ENCODE measurements around the gene ZW10.
"Not testable (repeated sequence)": the region's sequence is repeated elsewhere in the genome, so short reads cannot be mapped to it uniquely, and the experiment has no call there.

Gene ZW10

GRCh38 chr11:113763040-113763439 is 10.5 kb downstream of the ZW10 start:
- not testable (repeated sequence) for DNase-seq (ENCODE audit: low read depth in 2 of 2)

GRCh38 chr11:113760241-113760640 is 13.3 kb downstream of the ZW10 start:
- no peak for DNase-seq (ENCODE audit: low read depth in 2 of 2)

DNA sequence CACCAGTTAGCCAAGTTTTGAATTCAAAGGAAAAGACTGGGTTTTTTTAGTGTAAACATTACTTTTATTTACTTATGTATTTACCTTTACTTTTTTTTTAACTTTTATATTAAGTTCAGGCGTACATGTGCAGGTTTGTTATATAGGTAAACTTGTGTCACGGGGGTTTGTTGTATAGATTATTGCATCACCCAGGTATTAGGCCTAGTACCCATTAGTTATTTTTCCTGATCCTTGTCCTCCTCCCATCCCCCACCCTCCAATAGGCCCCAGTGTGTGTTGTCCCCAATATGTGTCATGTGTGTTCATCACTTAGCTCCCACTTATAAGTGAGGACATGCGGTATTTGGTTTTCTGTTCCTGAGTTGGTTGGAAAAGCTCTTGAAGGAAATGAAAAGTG is 20.6 kb downstream of the ZW10 start:
- no peak for DNase-seq (ENCODE audit: low read depth in 2 of 2)

GRCh38 chr11:113736323-113736722 is 37.2 kb downstream of the ZW10 start:
- DNase-seq (ENCODE audit: low read depth in 2 of 2): no peak

- DNase-seq (ENCODE audit: low read depth in 2 of 2): no peak
Measured at GRCh38 chr11:113732092-113732491, 41.4 kb downstream of the ZW10 start.

- no peak for DNase-seq (ENCODE audit: low read depth in 2 of 2)
Measured at GRCh38 chr11:113730887-113731726, 42.4 kb downstream of the ZW10 start.

DNA sequence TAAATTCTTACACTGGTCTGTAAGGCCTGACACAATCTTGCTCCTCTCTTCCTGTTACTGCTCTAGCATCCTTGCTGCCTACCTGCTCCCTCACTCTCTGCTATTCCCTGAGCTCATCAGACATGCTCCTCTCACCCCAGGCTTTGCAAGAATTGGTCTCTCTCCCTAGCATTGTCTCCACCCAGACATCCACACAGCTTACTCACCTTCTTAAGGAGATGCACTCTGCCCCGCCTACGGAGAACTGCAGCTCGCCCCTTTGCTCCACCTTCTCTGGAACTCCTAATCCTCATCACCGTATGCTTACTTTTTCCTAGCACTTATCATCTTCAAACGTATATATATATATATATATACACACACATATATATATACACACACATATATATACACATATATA is 44.0 kb downstream of the ZW10 start:
- DNase-seq (ENCODE audit: low read depth in 2 of 2): no peak

- DNase-seq (ENCODE audit: low read depth in 2 of 2): no peak
Measured at GRCh38 chr11:113728814-113729213, 44.7 kb downstream of the ZW10 start.

- no peak for DNase-seq (ENCODE audit: low read depth in 2 of 2)
Measured at GRCh38 chr11:113725913-113726312, 47.6 kb downstream of the ZW10 start.

DNA sequence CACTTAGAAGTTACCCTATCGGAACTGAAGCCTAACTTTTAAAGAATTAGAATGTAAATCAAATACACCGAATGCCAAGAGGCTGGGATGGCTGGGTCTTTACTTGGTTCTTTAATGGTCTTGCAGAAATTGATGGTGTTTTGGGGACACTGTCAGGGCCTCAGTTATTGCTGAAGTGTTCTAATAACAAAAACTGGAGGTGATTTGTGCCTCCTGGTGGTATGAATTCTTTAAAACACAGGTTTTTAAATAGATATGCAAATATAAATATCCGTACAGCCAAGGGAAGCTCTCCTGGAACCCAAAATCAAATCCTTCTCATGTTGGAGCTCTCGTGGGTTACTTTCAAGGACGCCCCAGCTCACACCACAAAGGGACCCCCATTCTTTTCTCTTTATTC is 48.1 kb downstream of the ZW10 start:
- no peak for DNase-seq (ENCODE audit: low read depth in 2 of 2)

GRCh38 chr11:113724778-113725177 is 48.7 kb downstream of the ZW10 start:
- DNase-seq (ENCODE audit: low read depth in 2 of 2): no peak

DNA sequence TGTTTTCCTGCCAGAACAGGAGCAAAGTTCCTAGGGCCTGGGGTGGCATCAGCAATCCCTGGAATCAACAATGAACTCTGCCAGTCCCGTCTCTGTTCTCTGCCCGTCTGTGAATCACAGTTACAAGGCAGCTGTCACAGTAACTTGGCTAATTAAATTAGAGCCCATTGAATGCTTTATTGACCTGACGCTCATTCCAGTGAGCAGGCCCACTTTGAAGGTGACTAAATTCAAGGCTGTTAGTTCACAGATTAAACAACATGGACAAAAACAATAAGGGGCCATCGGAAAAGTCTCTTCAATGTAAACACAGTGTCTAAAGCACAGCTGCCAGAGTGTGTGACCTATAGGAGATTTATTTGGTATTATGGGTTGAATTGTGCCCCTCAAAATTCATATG is 49.7 kb downstream of the ZW10 start:
- DNase-seq (ENCODE audit: low read depth in 2 of 2): no peak

DNA sequence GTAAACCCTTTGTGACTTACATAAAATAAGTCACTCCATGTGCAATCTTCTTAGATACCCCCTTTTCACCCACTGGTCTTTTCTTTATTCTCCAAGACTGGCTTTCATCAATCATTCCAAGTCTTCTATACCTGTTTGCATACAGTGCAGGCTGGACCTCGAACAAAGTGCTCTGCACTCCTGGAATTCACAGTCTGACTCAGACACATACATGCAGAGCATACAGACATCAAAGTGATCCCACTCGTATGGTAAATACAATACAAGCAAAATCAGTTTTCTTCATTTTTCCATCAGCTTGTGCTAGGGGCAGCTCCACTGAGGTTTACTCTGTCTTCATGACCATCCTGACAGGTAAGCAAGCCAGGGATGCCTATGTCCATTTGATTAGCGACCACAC is 50.6 kb downstream of the ZW10 start:
- no peak for DNase-seq (ENCODE audit: low read depth in 2 of 2)

DNA sequence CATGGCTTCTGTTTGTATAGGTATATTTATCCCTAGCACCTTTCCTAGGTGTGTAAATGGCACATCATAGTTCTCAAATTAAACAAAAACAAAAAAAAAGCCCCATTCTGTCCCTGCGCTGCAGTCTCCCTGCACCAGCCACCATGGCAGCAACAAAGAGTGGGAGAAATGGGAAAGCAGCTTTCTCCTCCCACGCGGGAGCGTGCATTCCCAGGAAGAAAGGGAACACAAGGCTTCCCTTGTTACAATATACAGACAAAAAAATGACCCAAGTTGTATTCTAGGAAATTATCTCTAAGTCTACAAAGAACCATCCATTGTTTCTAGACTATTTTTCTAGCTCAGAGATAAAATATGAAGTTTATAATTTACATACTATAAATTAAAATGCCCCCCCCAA is 51.3 kb downstream of the ZW10 start:
- no peak for DNase-seq (ENCODE audit: low read depth in 2 of 2)

- DNase-seq (ENCODE audit: low read depth in 2 of 2): no peak
Measured at GRCh38 chr11:113721462-113722066, 51.9 kb downstream of the ZW10 start.

GRCh38 chr11:113720478-113720877 is 53.0 kb downstream of the ZW10 start:
- not testable (repeated sequence) for DNase-seq (ENCODE audit: low read depth in 2 of 2)

DNA sequence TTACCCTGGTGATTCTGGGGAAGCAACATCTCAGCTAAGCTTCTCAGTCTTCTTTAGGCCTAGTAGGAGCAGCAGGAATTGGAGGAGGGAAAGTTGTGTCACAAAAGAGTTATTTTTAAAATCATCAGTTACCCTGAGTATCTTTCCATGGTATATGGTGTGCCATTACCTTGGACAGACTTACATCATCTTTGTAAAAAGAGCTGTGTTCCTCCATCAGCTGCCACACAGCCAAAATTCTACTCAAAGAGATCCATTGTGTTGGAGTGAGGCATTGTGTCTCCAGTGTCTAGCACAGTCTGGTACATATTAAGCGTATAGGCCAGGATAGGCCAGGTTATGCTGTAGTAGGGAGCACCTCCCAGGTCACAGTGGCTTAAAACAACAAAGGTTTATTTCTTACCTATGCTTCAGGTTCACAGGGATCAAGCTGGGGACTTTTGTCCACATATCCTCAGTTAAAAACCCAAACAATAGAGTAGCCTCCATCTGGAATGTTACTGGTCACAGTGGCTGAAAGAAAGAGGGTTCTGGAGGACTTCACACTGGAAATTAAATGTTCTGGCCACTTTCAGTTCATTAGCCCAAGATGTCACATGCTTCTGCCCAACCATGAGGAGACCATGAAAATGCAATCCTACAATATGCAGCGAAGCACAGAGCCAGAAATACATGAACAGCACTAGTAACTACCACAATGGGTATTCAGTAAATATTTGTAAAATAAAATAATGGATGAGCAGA is 57.4 kb downstream of the ZW10 start:
- no peak for DNase-seq (ENCODE audit: low read depth in 2 of 2)

GRCh38 chr11:113715273-113715672 is 58.2 kb downstream of the ZW10 start:
- DNase-seq (ENCODE audit: low read depth in 2 of 2): no peak

GRCh38 chr11:113710989-113711388 is 62.5 kb downstream of the ZW10 start:
- DNase-seq (ENCODE audit: low read depth in 2 of 2): no peak

GRCh38 chr11:113705871-113706655 is 67.4 kb downstream of the ZW10 start, which contains the start of gene TMPRSS5:
TMPRSS5 (minus strand) TSS chr11:113706308; CDS start chr11:113706224, 84 bp downstream.
- no peak for DNase-seq (ENCODE audit: low read depth in 2 of 2)

GRCh38 chr11:113703551-113703950 is 69.9 kb downstream of the ZW10 start:
- not testable (repeated sequence) for DNase-seq (ENCODE audit: low read depth in 2 of 2)

- no peak for DNase-seq (ENCODE audit: low read depth in 2 of 2)
Measured at GRCh38 chr11:113701491-113701890, 72.0 kb downstream of the ZW10 start.

Measured in stimulated activated CD4-positive, alpha-beta T cell treated with anti-CD3 and anti-CD28 coated beads, Interleukin-4, amount 100 ng/mL, for 48 hours (primary cell).